Activated T-helper 2 cell treated with anti-CD3 and anti-CD28 coated beads, Interferon-gamma antibody, Interleukin-2, Interleukin-4, amounts not matched to agents 10 μg/mL and 5 μg/mL and 100 μg/mL, durations not matched to agents 14 hours and 24 hours and 36 hours (primary cell): ENCODE results near the gene CDK9. TPM values are rescaled to one million over a fixed set of nuclear protein-coding genes. Genes with fewer than 3 reads are reported as not detected.

ENCODE experiments used
- DNase-seq: peaks from one replicate; pipeline ENCODE4 v3.0.0; 2021; ENCODE audit warnings: low spot score
- H3K27ac Mint-ChIP-seq: one replicate; pipeline ENCODE4 v1.8.0; 2021; ENCODE audit warnings: mixed read lengths
- H3K27me3 Mint-ChIP-seq: one replicate; pipeline ENCODE4 v1.8.0; 2021; ENCODE audit warnings: low read depth, mixed read lengths
- H3K36me3 Mint-ChIP-seq: one replicate; pipeline ENCODE4 v1.8.0; 2021; ENCODE audit warnings: low read depth, mixed read lengths
- H3K4me1 Mint-ChIP-seq: one replicate; pipeline ENCODE4 v1.8.0; 2021; ENCODE audit warnings: low read depth, mixed read lengths
- H3K4me3 Mint-ChIP-seq: one replicate; pipeline ENCODE4 v1.8.0; 2021; ENCODE audit warnings: low read depth, mild to moderate bottlenecking, moderate library complexity, mixed read lengths
- H3K9me3 Mint-ChIP-seq: one replicate; pipeline ENCODE4 v1.8.0; 2021; ENCODE audit warnings: mixed read lengths
- intact Hi-C: fragments of 100-400 bp; cut with micrococcal nuclease; formaldehyde crosslinking; loops from one replicate; pipeline ENCODE4 v1.15.1; 2023
- total RNA-seq: library from RNA; stranded (reverse); gene quantifications from 2 replicates; pipeline ENCODE4 v1.2.3, GENCODE V29; 2022

Gene CDK9
- total RNA-seq, 1 donor from 2014 or later, result 98.1 TPM

DNA sequence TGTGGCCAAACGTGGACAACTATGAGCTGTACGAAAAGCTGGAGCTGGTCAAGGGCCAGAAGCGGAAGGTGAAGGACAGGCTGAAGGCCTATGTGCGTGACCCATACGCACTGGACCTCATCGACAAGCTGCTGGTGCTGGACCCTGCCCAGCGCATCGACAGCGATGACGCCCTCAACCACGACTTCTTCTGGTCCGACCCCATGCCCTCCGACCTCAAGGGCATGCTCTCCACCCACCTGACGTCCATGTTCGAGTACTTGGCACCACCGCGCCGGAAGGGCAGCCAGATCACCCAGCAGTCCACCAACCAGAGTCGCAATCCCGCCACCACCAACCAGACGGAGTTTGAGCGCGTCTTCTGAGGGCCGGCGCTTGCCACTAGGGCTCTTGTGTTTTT lies 3.3 kb downstream of the CDK9 start:
- Mint-ChIP-seq H3K4me1 (peaks cover 32% of the 10 kb centered on the region), H3K27me3 (no peaks in the 10 kb centered on the region), H3K27ac (peak overlapping the region; percentile 55), H3K4me3 (no peak overlapping the region), H3K9me3 (no peaks in the 10 kb centered on the region), H3K36me3 (peaks cover 69% of the 10 kb centered on the region)
- DNase-seq, result no peak
- intact Hi-C loops, result loop anchor here (5.0 kb wide), 2 partner anchors 128 to 243 kb away; partner anchors contain the start of gene ST6GALNAC4

DNA sequence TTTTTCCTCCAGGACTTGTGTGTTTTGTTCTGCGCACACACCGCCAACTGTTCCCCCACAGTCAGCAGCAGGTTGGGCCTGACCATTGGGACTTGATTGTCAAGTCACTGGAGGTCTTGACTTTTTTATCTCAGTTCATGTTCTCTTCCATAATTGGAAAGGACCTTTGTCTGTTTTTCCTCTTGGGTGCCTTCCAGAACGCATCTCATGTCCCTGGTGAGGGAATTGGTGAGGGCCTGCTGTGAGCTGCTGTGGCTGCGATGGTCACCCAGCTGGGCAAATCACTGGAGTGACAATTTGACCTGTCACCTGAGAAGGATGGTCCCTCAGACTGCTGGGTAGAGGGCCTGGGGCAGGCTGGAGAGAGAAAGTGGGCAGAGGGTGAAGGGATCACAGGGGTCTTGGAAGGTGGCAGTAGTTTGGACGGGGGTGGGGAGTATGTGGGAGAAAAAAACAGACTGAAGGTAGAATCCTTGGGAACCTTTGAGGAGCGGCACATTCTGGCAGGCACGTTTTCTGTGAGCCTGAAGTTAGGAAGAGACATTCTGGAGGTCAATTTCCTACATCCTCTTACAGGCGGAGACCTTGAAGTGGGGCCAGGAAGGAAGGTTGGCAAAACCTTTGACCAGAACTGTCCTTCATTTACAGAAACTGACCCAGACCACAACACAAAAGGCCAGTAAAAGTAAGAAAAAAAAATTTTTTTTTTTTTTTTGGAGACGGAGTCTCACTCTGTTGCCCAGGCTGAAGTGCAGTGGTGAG lies 4.4 kb downstream of the CDK9 start:
- intact Hi-C loops, result no loop called here
- H3K4me3 Mint-ChIP-seq, result no peak overlapping the region
- peaks cover 75% of the 10 kb centered on the region for H3K36me3 Mint-ChIP-seq
- no peaks in the 10 kb centered on the region for H3K9me3 Mint-ChIP-seq
- peaks cover 26% of the 10 kb centered on the region for H3K4me1 Mint-ChIP-seq
- no peak for DNase-seq
- H3K27ac Mint-ChIP-seq, result peak overlapping the region; percentile 30
- no peaks in the 10 kb centered on the region for H3K27me3 Mint-ChIP-seq

- Mint-ChIP-seq H3K36me3 (peaks cover 77% of the 10 kb centered on the region), H3K4me1 (peaks cover 28% of the 10 kb centered on the region), H3K4me3 (no peak overlapping the region), H3K9me3 (no peaks in the 10 kb centered on the region), H3K27me3 (no peaks in the 10 kb centered on the region), H3K27ac (no peak overlapping the region)
- intact Hi-C loops, result no loop called here
- no peak for DNase-seq
These were observed 5.3 kb downstream of the CDK9 start for GRCh38 chr9:127791085-127791484.

GRCh38 chr9:127792417-127793031 lies 6.7 kb downstream of the CDK9 start:
- intact Hi-C loops, result no loop called here
- Mint-ChIP-seq H3K27ac (no peak overlapping the region), H3K27me3 (no peaks in the 10 kb centered on the region), H3K36me3 (peaks cover 69% of the 10 kb centered on the region), H3K9me3 (no peaks in the 10 kb centered on the region), H3K4me3 (no peak overlapping the region), H3K4me1 (peaks cover 32% of the 10 kb centered on the region)
- DNase-seq, result no peak

DNA sequence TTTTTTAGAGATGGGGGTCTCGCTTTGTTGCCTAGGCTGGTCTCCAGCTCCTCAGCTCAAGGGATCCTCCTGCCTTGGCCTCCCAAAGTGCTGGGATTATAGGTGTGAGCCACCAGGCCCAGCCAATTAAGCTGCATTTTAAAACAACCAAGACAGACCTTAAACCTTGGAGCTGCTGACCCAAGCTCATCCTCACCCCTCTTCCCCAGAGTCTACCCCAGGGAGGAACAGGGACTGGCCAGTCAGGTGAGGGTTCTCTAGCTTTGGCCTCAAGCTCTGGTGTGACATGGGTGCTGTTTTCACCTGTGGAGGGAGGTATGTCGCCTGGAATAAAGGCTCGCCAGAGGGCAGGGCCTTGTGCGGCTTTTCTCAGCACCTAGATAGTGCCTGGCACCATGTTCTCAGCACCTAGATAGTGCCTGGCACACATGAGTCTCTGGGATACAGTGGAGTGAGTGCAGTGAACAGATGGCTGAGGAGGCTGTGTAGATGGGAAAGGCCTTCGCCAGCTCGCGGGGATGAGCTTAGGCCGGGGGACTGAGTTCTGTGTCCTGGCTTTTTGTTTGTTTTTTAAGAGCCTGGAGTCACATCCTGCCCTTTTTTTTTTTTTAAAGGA lies 7.4 kb downstream of the CDK9 start:
- Mint-ChIP-seq H3K9me3 (no peaks in the 10 kb centered on the region), H3K27me3 (no peaks in the 10 kb centered on the region), H3K27ac (peak overlapping the region; percentile 22), H3K4me1 (peaks cover 31% of the 10 kb centered on the region), H3K4me3 (no peak overlapping the region), H3K36me3 (peaks cover 64% of the 10 kb centered on the region)
- DNase-seq, result no peak
- intact Hi-C loops, result no loop called here

GRCh38 chr9:127794001-127794791 lies 8.4 kb downstream of the CDK9 start:
- Mint-ChIP-seq H3K4me3 (no peak overlapping the region), H3K27ac (no peak overlapping the region), H3K9me3 (no peaks in the 10 kb centered on the region), H3K4me1 (peaks cover 25% of the 10 kb centered on the region), H3K27me3 (no peaks in the 10 kb centered on the region), H3K36me3 (peaks cover 54% of the 10 kb centered on the region)
- intact Hi-C loops, result no loop called here
- no peak for DNase-seq

- intact Hi-C loops, result no loop called here
- Mint-ChIP-seq H3K27ac (peak overlapping the region; percentile 81), H3K36me3 (peaks cover 36% of the 10 kb centered on the region), H3K9me3 (no peaks in the 10 kb centered on the region), H3K4me3 (peak overlapping the region; percentile 62), H3K4me1 (peaks cover 21% of the 10 kb centered on the region), H3K27me3 (no peaks in the 10 kb centered on the region)
- DNase-seq, result no peak
These were observed 10.5 kb downstream of the CDK9 start for GRCh38 chr9:127796225-127796813.

DNA sequence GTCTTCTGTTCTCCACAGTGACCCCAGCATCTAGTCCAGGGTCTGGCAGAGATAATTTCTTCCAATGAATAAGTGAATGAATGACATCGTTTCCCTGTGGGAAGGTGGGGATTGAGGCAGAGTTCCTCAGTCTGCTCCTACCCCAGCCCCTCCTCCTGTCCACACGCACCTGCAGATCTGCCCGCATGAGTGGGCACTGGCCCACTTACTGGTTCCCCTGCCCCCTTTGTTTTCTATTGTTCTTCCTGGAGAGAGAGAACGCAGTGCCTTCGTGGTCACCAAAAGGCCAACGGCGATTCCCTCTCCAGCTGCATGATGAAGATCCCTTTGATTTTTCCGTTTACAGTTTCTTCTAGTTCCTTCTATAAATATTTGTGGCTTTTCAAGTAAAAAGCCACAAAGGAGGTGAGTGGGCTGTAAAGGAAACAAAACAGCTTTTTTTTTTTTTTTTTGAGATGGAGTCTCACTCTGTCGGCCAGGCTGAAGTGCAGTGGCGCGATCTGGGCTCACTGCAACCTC lies 11.1 kb downstream of the CDK9 start:
- Mint-ChIP-seq H3K4me3 (peak overlapping the region; percentile 62), H3K36me3 (peaks cover 31% of the 10 kb centered on the region), H3K27me3 (no peaks in the 10 kb centered on the region), H3K4me1 (peaks cover 23% of the 10 kb centered on the region), H3K9me3 (no peaks in the 10 kb centered on the region), H3K27ac (peak overlapping the region; percentile 81)
- DNase-seq, result no peak
- intact Hi-C loops, result no loop called here

GRCh38 chr9:127801955-127802575 lies 16.2 kb downstream of the CDK9 start:
- Mint-ChIP-seq H3K4me3 (peak overlapping the region; percentile 74), H3K4me1 (peaks cover 29% of the 10 kb centered on the region), H3K27ac (peak overlapping the region; percentile 77), H3K9me3 (no peaks in the 10 kb centered on the region), H3K36me3 (peaks cover 31% of the 10 kb centered on the region), H3K27me3 (no peaks in the 10 kb centered on the region)
- no peak for DNase-seq
- intact Hi-C loops, result loop anchor here (1.0 to 2.0 kb wide), 2 partner anchors 19 to 119 kb away; no protein-coding TSS in a partner anchor

GRCh38 chr9:127802576-127803443 lies 17.0 kb downstream of the CDK9 start, which contains the start of gene FPGS:
Gene FPGS (plus strand): TSS chr9:127802882. CDS start chr9:127802925, 43 bp downstream.
- H3K36me3 Mint-ChIP-seq, result peaks cover 39% of the 10 kb centered on the region
- H3K27me3 Mint-ChIP-seq, result no peaks in the 10 kb centered on the region
- H3K27ac Mint-ChIP-seq, result peak within 1 kb of the TSS; percentile 96
- intact Hi-C loops, result loop anchor here (1.0 to 2.0 kb wide), 3 partner anchors 20 to 118 kb away; no protein-coding TSS in a partner anchor
- peak; percentile 78 for DNase-seq
- H3K4me3 Mint-ChIP-seq, result peak within 1 kb of the TSS; percentile 96
- no peaks in the 10 kb centered on the region for H3K9me3 Mint-ChIP-seq
- H3K4me1 Mint-ChIP-seq, result peaks cover 24% of the 10 kb centered on the region
